ENCODE measurements around the gene AQP4.

Gene AQP4

DNA sequence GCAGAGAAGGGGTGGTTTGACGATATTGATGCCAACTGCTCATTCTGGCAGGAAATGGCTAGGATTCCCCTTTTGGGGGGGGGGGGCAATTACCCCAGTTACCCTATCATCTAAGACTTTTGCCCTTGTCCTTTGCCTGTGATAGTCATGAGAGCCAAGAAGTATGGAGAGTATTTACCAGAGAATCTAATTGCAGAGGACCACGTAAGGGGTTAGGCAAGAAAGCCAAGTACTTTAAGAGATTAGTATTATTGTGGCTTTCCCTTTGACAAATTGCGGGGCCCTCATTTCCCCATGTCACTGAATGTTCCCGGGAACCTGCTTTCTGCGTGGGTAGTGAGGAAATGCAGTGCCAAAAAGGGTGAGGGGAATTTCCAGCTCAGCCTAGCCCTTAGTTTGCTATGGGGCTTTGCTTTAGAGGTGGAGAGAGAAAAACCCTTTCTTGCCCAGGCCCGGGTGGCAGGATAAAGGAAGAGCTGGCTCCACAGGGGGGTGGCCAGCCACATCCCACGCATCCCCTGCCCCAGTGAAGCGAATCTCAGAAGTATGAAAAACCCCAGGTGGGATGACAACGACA, 1.5 kb downstream of the AQP4 start:
- H3K36me3 ChIP-seq (ENCODE audit: insufficient read depth, low read length), result no peaks in the 10 kb centered on the region
- H2AFZ ChIP-seq (ENCODE audit: low read length), result no peak overlapping the region
- no peaks in the 10 kb centered on the region for H3K79me2 ChIP-seq (ENCODE audit: insufficient read depth, low read length)
- no peak overlapping the region for H3K27ac ChIP-seq (ENCODE audit: low read depth, low read length, poor library complexity, severe bottlenecking)
- H3K9me3 ChIP-seq (ENCODE audit: low read length), result no peaks in the 10 kb centered on the region
- H3K27me3 ChIP-seq (ENCODE audit: insufficient read depth, low read length), result 0 out of 2 replicates have a peak, but pooled peaks cover 5% of the 10 kb centered on the region
- no peaks in the 10 kb centered on the region for H3K4me1 ChIP-seq (ENCODE audit: insufficient read depth, low read length, severe bottlenecking)
- no peak overlapping the region for H3K4me3 ChIP-seq (ENCODE audit: low read depth, low read length, poor library complexity, severe bottlenecking)
- TF ChIP-seq EZH2 (IDR thresholded peaks at IDR 0.05; ENCODE audit: borderline replicate concordance, low read length), result no peak
- TF ChIP-seq, protein P1, sequence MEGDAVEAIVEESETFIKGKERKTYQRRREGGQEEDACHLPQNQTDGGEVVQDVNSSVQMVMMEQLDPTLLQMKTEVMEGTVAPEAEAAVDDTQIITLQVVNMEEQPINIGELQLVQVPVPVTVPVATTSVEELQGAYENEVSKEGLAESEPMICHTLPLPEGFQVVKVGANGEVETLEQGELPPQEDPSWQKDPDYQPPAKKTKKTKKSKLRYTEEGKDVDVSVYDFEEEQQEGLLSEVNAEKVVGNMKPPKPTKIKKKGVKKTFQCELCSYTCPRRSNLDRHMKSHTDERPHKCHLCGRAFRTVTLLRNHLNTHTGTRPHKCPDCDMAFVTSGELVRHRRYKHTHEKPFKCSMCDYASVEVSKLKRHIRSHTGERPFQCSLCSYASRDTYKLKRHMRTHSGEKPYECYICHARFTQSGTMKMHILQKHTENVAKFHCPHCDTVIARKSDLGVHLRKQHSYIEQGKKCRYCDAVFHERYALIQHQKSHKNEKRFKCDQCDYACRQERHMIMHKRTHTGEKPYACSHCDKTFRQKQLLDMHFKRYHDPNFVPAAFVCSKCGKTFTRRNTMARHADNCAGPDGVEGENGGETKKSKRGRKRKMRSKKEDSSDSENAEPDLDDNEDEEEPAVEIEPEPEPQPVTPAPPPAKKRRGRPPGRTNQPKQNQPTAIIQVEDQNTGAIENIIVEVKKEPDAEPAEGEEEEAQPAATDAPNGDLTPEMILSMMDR (IDR thresholded peaks at IDR 0.05; ENCODE audit: low read length), result no peak
- H3K4me2 ChIP-seq (ENCODE audit: low read length), result no peak overlapping the region
- no peaks in the 10 kb centered on the region for H3K9me2 ChIP-seq (ENCODE audit: low read depth, low read length)
- no peaks in the 10 kb centered on the region for H4K20me1 ChIP-seq (ENCODE audit: insufficient read depth, low read length)
- no peak overlapping the region for H3K9ac ChIP-seq (ENCODE audit: low read length)
- no peaks in the 10 kb centered on the region for H3F3A ChIP-seq (ENCODE audit: insufficient read depth, low read length)

DNA sequence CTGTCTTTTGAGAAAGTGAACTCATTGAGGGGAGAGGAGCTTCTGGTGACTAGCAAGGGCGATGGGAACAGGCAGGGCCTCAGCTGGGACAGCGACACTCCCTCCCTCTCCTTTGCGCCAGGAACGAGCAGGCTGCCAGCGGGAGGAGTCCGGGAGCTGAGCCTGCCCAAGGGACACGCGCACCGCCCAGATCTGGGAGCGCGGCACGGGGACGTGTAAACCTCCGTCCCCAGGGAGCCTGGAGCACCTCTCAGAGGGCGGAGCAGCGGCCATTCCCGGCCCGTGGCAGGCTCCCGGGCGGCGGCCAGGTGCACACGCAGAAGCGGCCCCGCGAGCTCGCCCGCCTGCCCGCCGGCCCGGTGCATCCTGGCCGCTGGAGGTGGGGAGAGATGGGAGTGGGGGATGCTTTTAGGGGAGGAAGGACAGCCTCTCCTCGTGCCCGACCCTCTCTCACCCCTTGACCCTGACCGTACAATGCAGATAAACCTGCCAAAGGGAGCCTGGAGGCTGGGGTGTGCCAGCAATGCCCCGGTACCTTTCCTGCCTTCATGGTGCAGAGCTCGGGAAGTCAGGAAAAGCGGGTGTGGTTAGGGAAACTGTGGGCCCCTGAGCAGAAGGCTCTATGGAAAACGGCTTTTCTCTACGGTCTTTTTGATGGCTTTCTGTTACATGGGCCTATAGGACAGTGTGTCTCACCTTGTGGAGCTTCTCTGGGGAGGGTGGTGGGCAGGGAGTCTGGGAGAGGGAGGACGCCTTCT, 2.2 kb downstream of the AQP4 start:
- no peak overlapping the region for H3K4me3 ChIP-seq (ENCODE audit: low read depth, low read length, poor library complexity, severe bottlenecking)
- H2AFZ ChIP-seq (ENCODE audit: low read length), result no peak overlapping the region
- TF ChIP-seq, protein P1 (IDR thresholded peaks at IDR 0.05; ENCODE audit: low read length), result no peak
- no peak for TF ChIP-seq EZH2 (IDR thresholded peaks at IDR 0.05; ENCODE audit: borderline replicate concordance, low read length)
- H3K4me2 ChIP-seq (ENCODE audit: low read length), result no peak overlapping the region
- no peaks in the 10 kb centered on the region for H3K36me3 ChIP-seq (ENCODE audit: insufficient read depth, low read length)
- no peaks in the 10 kb centered on the region for H3K79me2 ChIP-seq (ENCODE audit: insufficient read depth, low read length)
- H3K9ac ChIP-seq (ENCODE audit: low read length), result no peak overlapping the region
- no peaks in the 10 kb centered on the region for H3K9me3 ChIP-seq (ENCODE audit: low read length)
- H3K27me3 ChIP-seq (ENCODE audit: insufficient read depth, low read length), result 0 out of 2 replicates have a peak, but pooled peaks cover 5% of the 10 kb centered on the region
- no peaks in the 10 kb centered on the region for H3F3A ChIP-seq (ENCODE audit: insufficient read depth, low read length)
- H3K27ac ChIP-seq (ENCODE audit: low read depth, low read length, poor library complexity, severe bottlenecking), result no peak overlapping the region
- H3K9me2 ChIP-seq (ENCODE audit: low read depth, low read length), result no peaks in the 10 kb centered on the region
- H4K20me1 ChIP-seq (ENCODE audit: insufficient read depth, low read length), result no peaks in the 10 kb centered on the region
- no peaks in the 10 kb centered on the region for H3K4me1 ChIP-seq (ENCODE audit: insufficient read depth, low read length, severe bottlenecking)

DNA sequence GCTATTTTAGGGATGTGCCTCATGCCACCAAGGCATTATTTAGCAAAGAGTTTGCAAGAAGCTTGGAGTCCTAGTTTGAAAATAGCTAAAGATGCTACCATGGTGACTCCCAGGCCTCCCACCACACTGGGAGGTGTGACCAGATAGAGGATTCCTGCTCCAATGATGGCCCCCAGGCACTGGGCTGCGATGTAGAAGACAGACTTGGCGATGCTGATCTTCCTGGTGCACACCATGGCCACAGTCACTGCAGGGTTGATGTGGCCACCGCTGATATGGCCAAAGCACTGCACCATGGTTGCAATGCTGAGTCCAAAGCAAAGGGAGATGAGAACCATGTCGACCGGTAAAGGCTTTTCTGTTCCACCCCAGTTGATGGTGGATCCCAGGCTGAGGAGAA, 3.4 kb downstream of the AQP4 start:
- Histone ChIP-seq H3F3A (ENCODE audit: insufficient read depth, low read length) (no peaks in the 10 kb centered on the region), H3K9ac (ENCODE audit: low read length) (no peak overlapping the region), H2AFZ (ENCODE audit: low read length) (no peak overlapping the region), H3K27ac (ENCODE audit: low read depth, low read length, poor library complexity, severe bottlenecking) (no peak overlapping the region), H3K79me2 (ENCODE audit: insufficient read depth, low read length) (no peaks in the 10 kb centered on the region), H3K9me2 (ENCODE audit: low read depth, low read length) (no peaks in the 10 kb centered on the region), H3K4me3 (ENCODE audit: low read depth, low read length, poor library complexity, severe bottlenecking) (no peak overlapping the region), H3K4me2 (ENCODE audit: low read length) (no peak overlapping the region), H3K9me3 (ENCODE audit: low read length) (no peaks in the 10 kb centered on the region), H3K27me3 (ENCODE audit: insufficient read depth, low read length) (0 out of 2 replicates have a peak, but pooled peaks cover 5% of the 10 kb centered on the region), H4K20me1 (ENCODE audit: insufficient read depth, low read length) (no peaks in the 10 kb centered on the region), H3K4me1 (ENCODE audit: insufficient read depth, low read length, severe bottlenecking) (no peaks in the 10 kb centered on the region), H3K36me3 (ENCODE audit: insufficient read depth, low read length) (no peaks in the 10 kb centered on the region)
- no peak for TF ChIP-seq EZH2 (IDR thresholded peaks at IDR 0.05; ENCODE audit: borderline replicate concordance, low read length)
- TF ChIP-seq, protein P1 (IDR thresholded peaks at IDR 0.05; ENCODE audit: low read length), result no peak
